ENCODE measurements around the gene FGF12.
A peak's percentile ranks its signal among the peaks of the same experiment; 100 is the strongest.

Gene FGF12

GRCh38 chr3:192489579-192489978 lies 237.8 kb downstream of the FGF12 start:
- DNase-seq = no peak

GRCh38 chr3:192487033-192487432 lies 240.3 kb downstream of the FGF12 start:
- no peak for DNase-seq

GRCh38 chr3:192482809-192483208 lies 244.5 kb downstream of the FGF12 start:
- no peak for DNase-seq

- DNase-seq = no peak
Measured at GRCh38 chr3:192482391-192482790, 244.9 kb downstream of the FGF12 start.

GRCh38 chr3:192481638-192482037 lies 245.7 kb downstream of the FGF12 start:
- no peak for DNase-seq

GRCh38 chr3:192467230-192468140 lies 259.9 kb downstream of the FGF12 start:
- DNase-seq = peak; percentile 53

- DNase-seq = peak; percentile 2
Measured at GRCh38 chr3:192449036-192449435, 278.3 kb downstream of the FGF12 start.

GRCh38 chr3:192445770-192446644 lies 281.3 kb downstream of the FGF12 start:
- DNase-seq = no peak

GRCh38 chr3:192444791-192445106 lies 282.6 kb downstream of the FGF12 start:
- DNase-seq = no peak

GRCh38 chr3:192444096-192444790 lies 283.1 kb downstream of the FGF12 start:
- DNase-seq = peak; percentile 62

GRCh38 chr3:192435241-192435640 lies 292.1 kb downstream of the FGF12 start:
- DNase-seq = no peak

GRCh38 chr3:192434186-192434585 lies 293.2 kb downstream of the FGF12 start:
- no peak for DNase-seq

GRCh38 chr3:192433704-192434103 lies 293.6 kb downstream of the FGF12 start:
- no peak for DNase-seq

- DNase-seq = no peak
Measured at GRCh38 chr3:192422997-192423342, 304.4 kb downstream of the FGF12 start.

GRCh38 chr3:192422321-192422996 lies 304.9 kb downstream of the FGF12 start:
- DNase-seq = no peak

GRCh38 chr3:192419312-192419711 lies 308.0 kb downstream of the FGF12 start:
- DNase-seq = no peak

GRCh38 chr3:192417559-192418055 lies 309.7 kb downstream of the FGF12 start:
- no peak for DNase-seq

- no peak for DNase-seq
Measured at GRCh38 chr3:192417017-192417416, 310.3 kb downstream of the FGF12 start.

- DNase-seq = no peak
Measured at GRCh38 chr3:192413461-192413860, 313.9 kb downstream of the FGF12 start.

- no peak for DNase-seq
Measured at GRCh38 chr3:192410684-192410960, 316.7 kb downstream of the FGF12 start.

GRCh38 chr3:192409838-192410683 lies 317.3 kb downstream of the FGF12 start:
- no peak for DNase-seq

Measured in activated CD4-positive, alpha-beta T cell treated with anti-CD3 and anti-CD28 coated beads, Interleukin-10, Interleukin-2, amounts not matched to agents 100 ng/mL and 50 ng/mL, durations not matched to agents 16 hours and 8 hours (primary cell).